Esophagus mucosa (tissue), 1 donor: ENCODE data around the gene FREM1. TPM values are rescaled to one million over a fixed set of nuclear protein-coding genes. Genes with fewer than 3 reads are reported as not detected.

ENCODE experiments used
- ATAC-seq: fragments of 200-7000 bp; cut with Tn5 transposase; one replicate; pipeline ENCODE4 v1.9.1; 2020
- total RNA-seq: library from RNA; stranded (reverse); gene quantifications from one replicate; pipeline ENCODE4 v1.2.4, GENCODE V29; 2023
- donor health status: DM: yes; HTN: yes; CAD: no.

FREM1 gene
- total RNA-seq, 1 donor from 2014 or later = 0.20 TPM

- ATAC-seq = no peak
Measured at GRCh38 chr9:14756291-14756690, 153.9 kb downstream of the FREM1 start.

GRCh38 chr9:14752871-14753270 lies 157.4 kb downstream of the FREM1 start:
- ATAC-seq = no peak

- ATAC-seq = no peak
Measured at GRCh38 chr9:14752271-14752670, 158.0 kb downstream of the FREM1 start.

- no peak for ATAC-seq
Measured at GRCh38 chr9:14750821-14751220, 159.4 kb downstream of the FREM1 start.

- ATAC-seq = no peak
Measured at GRCh38 chr9:14749741-14750211, 160.5 kb downstream of the FREM1 start.

- no peak for ATAC-seq
Measured at GRCh38 chr9:14748373-14748772, 161.9 kb downstream of the FREM1 start.

GRCh38 chr9:14747111-14747510 lies 163.1 kb downstream of the FREM1 start:
- ATAC-seq = peak; percentile 79

- no peak for ATAC-seq
Measured at GRCh38 chr9:14746626-14747025, 163.6 kb downstream of the FREM1 start.

- no peak for ATAC-seq
Measured at GRCh38 chr9:14744768-14745167, 165.5 kb downstream of the FREM1 start.

GRCh38 chr9:14741369-14741768 lies 168.9 kb downstream of the FREM1 start:
- ATAC-seq = no peak

- no peak for ATAC-seq
Measured at GRCh38 chr9:14733133-14733532, 177.1 kb downstream of the FREM1 start.

GRCh38 chr9:14731294-14731981 lies 178.8 kb downstream of the FREM1 start:
- ATAC-seq = no peak

GRCh38 chr9:14730461-14730898 lies 179.7 kb downstream of the FREM1 start:
- no peak for ATAC-seq

GRCh38 chr9:14723301-14723700 lies 186.9 kb downstream of the FREM1 start:
- ATAC-seq = no peak

- no peak for ATAC-seq
Measured at GRCh38 chr9:14722391-14723035, 187.7 kb downstream of the FREM1 start, which contains the start of gene CER1. TSS of gene CER1 (minus strand) at chr9:14722733. CDS start at chr9:14722672, 61 bp downstream.

GRCh38 chr9:14719231-14719923 lies 190.9 kb downstream of the FREM1 start:
- no peak for ATAC-seq

GRCh38 chr9:14715102-14715501 lies 195.1 kb downstream of the FREM1 start:
- ATAC-seq = no peak

- ATAC-seq = peak; percentile 98
Measured at GRCh38 chr9:14713187-14713767, 197.0 kb downstream of the FREM1 start.

GRCh38 chr9:14710804-14711203 lies 199.4 kb downstream of the FREM1 start:
- ATAC-seq = peak; percentile 69

- no peak for ATAC-seq
Measured at GRCh38 chr9:14706530-14707140, 203.6 kb downstream of the FREM1 start.

- ATAC-seq = no peak
Measured at GRCh38 chr9:14705079-14705478, 205.1 kb downstream of the FREM1 start.

GRCh38 chr9:14704281-14704680 lies 205.9 kb downstream of the FREM1 start:
- no peak for ATAC-seq
